GM12878 (cell line): ENCODE data around the gene REEP1.

ENCODE experiments used
- CBFB ChIP-seq: IDR thresholded peaks from 2 replicates; pipeline ENCODE4 v1.6.1; 2016; ENCODE audit warnings: antibody characterized with exemption, low read depth
- CBX5 ChIP-seq: sonication (generic); IDR thresholded peaks from 2 replicates; pipeline ENCODE4 v1.6.1; 2016; ENCODE audit warnings: low read depth, moderate library complexity, mild to moderate bottlenecking, inconsistent platforms
- CTCF ChIP-seq, 3 experiments: IDR thresholded peaks in 2 of 3; conservative IDR thresholded peaks in 1 of 3; 2 replicates each; pipeline ENCODE4 v1.5.1; 2011; ENCODE audit warnings: low read depth in 3 of 3, low read length in 3 of 3, mild to moderate bottlenecking in 3 of 3, control low read depth in 2 of 3, moderate library complexity in 2 of 3, inconsistent platforms in 1 of 3, mixed read lengths in 1 of 3; ENCODE audit not compliant: control insufficient read depth in 2 of 3, insufficient read depth in 1 of 3; ENCODE audit errors: extremely low read depth in 1 of 3
- FOXM1 ChIP-seq: IDR thresholded peaks from 2 replicates; pipeline ENCODE4 v1.6.1; 2012; ENCODE audit warnings: low read depth, mild to moderate bottlenecking, inconsistent platforms, low read length, moderate library complexity
- NR2F1 ChIP-seq: fragments of 450-650 bp; conservative IDR thresholded peaks from 2 replicates; pipeline ENCODE4 v1.6.1; 2017; ENCODE audit warnings: mild to moderate bottlenecking
- PAX5 ChIP-seq: IDR thresholded peaks from 2 replicates; pipeline ENCODE4 v1.6.1; 2011; ENCODE audit warnings: low read depth, low read length, borderline replicate concordance
- POLR2A ChIP-seq: IDR thresholded peaks from 2 replicates; pipeline ENCODE4 v1.6.1; 2011; ENCODE audit warnings: low read depth, mild to moderate bottlenecking, low read length
- RAD21 ChIP-seq: IDR thresholded peaks from 2 replicates; pipeline ENCODE4 v1.6.1; 2011; ENCODE audit warnings: mild to moderate bottlenecking, low read depth, low read length, moderate library complexity; ENCODE audit not compliant: insufficient read depth
- RCOR1 ChIP-seq: conservative IDR thresholded peaks from 2 replicates; pipeline ENCODE4 v1.6.1; 2012; ENCODE audit warnings: low read depth, low read length, improper control_type of control experiment
- SIX5 ChIP-seq: IDR thresholded peaks from 2 replicates; pipeline ENCODE4 v1.6.1; 2011; ENCODE audit warnings: mild to moderate bottlenecking, low read depth, low read length, moderate library complexity; ENCODE audit not compliant: severe bottlenecking
- SPI1 ChIP-seq: IDR thresholded peaks from 2 replicates; pipeline ENCODE4 v1.6.1; 2011; ENCODE audit warnings: low read depth, mild to moderate bottlenecking, low read length, moderate library complexity, borderline replicate concordance; ENCODE audit not compliant: insufficient read depth
- SUZ12 ChIP-seq: fragments of 200-600 bp; sonication (generic); IDR thresholded peaks from one replicate; pipeline ENCODE4 v1.6.1; 2018; ENCODE audit warnings: antibody characterized with exemption, mild to moderate bottlenecking; ENCODE audit not compliant: unreplicated experiment
- ZNF687 ChIP-seq: fragments of 450-650 bp; IDR thresholded peaks from 2 replicates; pipeline ENCODE4 v1.6.1; 2017; ENCODE audit warnings: mild to moderate bottlenecking, moderate library complexity

GRCh38 chr2:86311879-86312278 lies 25.5 kb downstream of the REEP1 start:
- TF ChIP-seq POLR2A = no peak
- no peak for TF ChIP-seq CBX5
- TF ChIP-seq SPI1 = no peak
- TF ChIP-seq FOXM1 = no peak
- no peak for TF ChIP-seq CTCF (IDR thresholded peaks at IDR 0.05 in 2 of 3, conservative IDR thresholded peaks at IDR 0.05 in 1 of 3; ENCODE audit: control insufficient read depth in 2 of 3, extremely low read depth in 1 of 3, insufficient read depth in 1 of 3, low read depth in 3 of 3, low read length in 3 of 3)
- no peak for TF ChIP-seq PAX5
- TF ChIP-seq NR2F1 = no peak
- TF ChIP-seq RAD21 = no peak
- TF ChIP-seq CBFB = no peak
- TF ChIP-seq RCOR1 = no peak
- TF ChIP-seq SUZ12 = no peak
- no peak for TF ChIP-seq SIX5
- TF ChIP-seq ZNF687 = no peak
